HCT116 (cell line): ENCODE measurements around the gene RHEB. TPM values are rescaled to one million over a fixed set of nuclear protein-coding genes. Genes with fewer than 3 reads are reported as not detected.

Experiments
- ATAC-seq: fragments of 200-7000 bp; cut with Tn5 transposase; 2 replicates; pipeline ENCODE4 v1.9.1; 2020; ENCODE audit warnings: mild to moderate bottlenecking, moderate library complexity
- BruUV-seq: library from RNA; stranded (reverse); fragments of 400-500 nt; replicated peaks from 2 replicates; lab custom pipeline; 2021; lab: Mats Ljungman, UMichigan
- CTCF ChIA-PET: fragments of 300-600 bp; sonication (Branson Sonifier 250); formaldehyde crosslinking; loops from one replicate; lab custom pipeline; 2021; ENCODE audit warnings: antibody characterized with exemption; lab: Charles Lee
- POLR2A ChIA-PET: fragments of 300-600, 350-600 bp; sonication (Branson Sonifier 250); formaldehyde crosslinking; loops from one replicate; lab custom pipeline; 2021; ENCODE audit warnings: antibody characterized with exemption; lab: Charles Lee
- RAD21 ChIA-PET, 2 experiments: fragments of 300-600 bp; sonication (Branson Sonifier 250); formaldehyde crosslinking; loops; one replicate each; lab custom pipeline; 2023; ENCODE audit warnings: low total read pairs in 2 of 2; ENCODE audit not compliant: uncharacterized antibody in 2 of 2, unreplicated experiment in 2 of 2, low non-redundant PET in 1 of 2; lab: Charles Lee
- DNase-seq: peaks from one replicate; pipeline ENCODE4 v3.0.0-alpha.2; 2010; ENCODE audit warnings: low read depth, low spot score
- H2AFZ ChIP-seq: fragments of 200-600 bp; shearing (Covaris generic), sonication (generic); 2 replicates; pipeline ENCODE4 v1.6.1; 2017; ENCODE audit warnings: low read depth, mixed run types, mixed read lengths, antibody characterized with exemption, low read length; ENCODE audit not compliant: poor library complexity, severe bottlenecking
- H3K27ac ChIP-seq: 2 replicates; pipeline ENCODE4 v1.5.1; 2012; ENCODE audit warnings: low read depth, low read length
- H3K27me3 ChIP-seq: fragments of 200-600 bp; sonication (generic); 2 replicates; pipeline ENCODE4 v1.6.1; 2016; ENCODE audit warnings: mixed run types, low read length, mixed read lengths; ENCODE audit not compliant: insufficient read depth
- H3K36me3 ChIP-seq, 2 experiments: fragments of 200-500 bp in 1 of 2; fragments of 200-600 bp in 1 of 2; sonication (Bioruptor generic) in 1 of 2; sonication (generic) in 1 of 2; 2 replicates each; pipeline versions ENCODE4 v1.5.1 to v1.6.1; 2014 to 2016; ENCODE audit warnings: low read length in 2 of 2, inconsistent platforms in 1 of 2, mixed read lengths in 1 of 2, mixed run types in 1 of 2; ENCODE audit not compliant: insufficient read depth in 2 of 2, control insufficient read depth in 1 of 2
- H3K4me1 ChIP-seq, 2 experiments: fragments of 200-600 bp in 1 of 2; sonication (generic) in 1 of 2; 2 replicates each; pipeline versions ENCODE4 v1.5.1 to v1.6.1; 2012 to 2017; ENCODE audit warnings: low read length in 2 of 2, inconsistent platforms in 1 of 2, mild to moderate bottlenecking in 1 of 2, mixed read lengths in 1 of 2, mixed run types in 1 of 2, moderate library complexity in 1 of 2; ENCODE audit not compliant: insufficient read depth in 2 of 2, control insufficient read depth in 1 of 2
- H3K4me2 ChIP-seq: fragments of 200-600 bp; sonication (generic); 2 replicates; pipeline ENCODE4 v1.6.1; 2017; ENCODE audit warnings: mixed run types, low read length, mixed read lengths
- H3K4me3 ChIP-seq, 2 experiments: fragments of 200-600 bp in 1 of 2; sonication (generic) in 1 of 2; replicated peaks in 1 of 2; 2 replicates each; pipeline ENCODE4 v1.5.1; 2011 to 2016; ENCODE audit warnings: low read length in 2 of 2, control low read depth in 1 of 2, low read depth in 1 of 2, mild to moderate bottlenecking in 1 of 2, mixed read lengths in 1 of 2, mixed run types in 1 of 2
- H3K79me2 ChIP-seq: fragments of 200-600 bp; sonication (generic); 2 replicates; pipeline ENCODE4 v1.6.1; 2017; ENCODE audit warnings: mild to moderate bottlenecking, mixed run types, low read length, moderate library complexity, mixed read lengths; ENCODE audit not compliant: insufficient read depth
- H3K9ac ChIP-seq: fragments of 200-600 bp; sonication (generic); 2 replicates; pipeline ENCODE4 v1.6.1; 2016; ENCODE audit warnings: low read length, mixed read lengths
- H3K9me2 ChIP-seq: fragments of 200-600 bp; sonication (generic), shearing (Covaris generic); 2 replicates; pipeline ENCODE4 v1.6.1; 2017; ENCODE audit warnings: mixed run types, mild to moderate bottlenecking, moderate library complexity; ENCODE audit not compliant: insufficient read depth
- H3K9me3 ChIP-seq, 2 experiments: fragments of 200-500 bp in 1 of 2; fragments of 200-600 bp in 1 of 2; sonication (Bioruptor generic) in 1 of 2; sonication (generic) in 1 of 2; 2 replicates each; pipeline ENCODE4 v1.6.1; 2014 to 2017; ENCODE audit warnings: low read length in 2 of 2, mixed read lengths in 2 of 2, inconsistent platforms in 1 of 2, low read depth in 1 of 2, mild to moderate bottlenecking in 1 of 2, mixed run types in 1 of 2, moderate library complexity in 1 of 2; ENCODE audit not compliant: control insufficient read depth in 1 of 2, insufficient read depth in 1 of 2
- H4K20me1 ChIP-seq: fragments of 200-600 bp; sonication (generic), shearing (Covaris generic); 2 replicates; pipeline ENCODE4 v1.6.1; 2017; ENCODE audit warnings: mixed run types, mild to moderate bottlenecking, moderate library complexity; ENCODE audit not compliant: insufficient read depth
- EGR1 ChIP-seq: IDR thresholded peaks from 2 replicates; pipeline ENCODE4 v1.6.1; 2012; ENCODE audit warnings: low read depth
- ELF1 ChIP-seq: IDR thresholded peaks from 2 replicates; pipeline ENCODE4 v1.6.1; 2012; ENCODE audit warnings: low read depth, borderline replicate concordance
- EZH2 ChIP-seq: fragments of 200-600 bp; sonication (generic); IDR thresholded peaks from 2 replicates; pipeline ENCODE4 v1.6.1; 2017; ENCODE audit warnings: antibody characterized with exemption, mixed run types
- FOSL1 ChIP-seq: IDR thresholded peaks from 2 replicates; pipeline ENCODE4 v1.6.1; 2012; ENCODE audit warnings: low read depth
- POLR2AphosphoS5 ChIP-seq: IDR thresholded peaks from 2 replicates; pipeline ENCODE4 v1.6.1; 2011; ENCODE audit warnings: mild to moderate bottlenecking, low read depth, low read length, moderate library complexity
- RAD21 ChIP-seq: IDR thresholded peaks from 2 replicates; pipeline ENCODE4 v1.6.1; 2012; ENCODE audit warnings: low read depth, mild to moderate bottlenecking
- SIN3A ChIP-seq: IDR thresholded peaks from 2 replicates; pipeline ENCODE4 v1.6.1; 2012; ENCODE audit warnings: low read depth
- SRF ChIP-seq: IDR thresholded peaks from 2 replicates; pipeline ENCODE4 v1.6.1; 2012; ENCODE audit warnings: low read depth
- TCF7L2 ChIP-seq: IDR thresholded peaks from 2 replicates; pipeline ENCODE4 v1.7.0; 2011; ENCODE audit warnings: borderline replicate concordance, inconsistent platforms; ENCODE audit not compliant: insufficient read depth, insufficient read length; ENCODE audit errors: extremely low read depth
- ZNF274 ChIP-seq: fragments of 200-500 bp; sonication (Bioruptor generic); IDR thresholded peaks from 2 replicates; pipeline ENCODE4 v1.6.1; 2014; ENCODE audit warnings: mild to moderate bottlenecking, low read depth, low read length, inconsistent platforms
- intact Hi-C: fragments of 100-400 bp; cut with micrococcal nuclease; formaldehyde crosslinking; loops from 2 replicates; pipeline ENCODE4 v1.10.0; 2022
- total RNA-seq: library from RNA; stranded (reverse); gene quantifications from one replicate; pipeline ENCODE4 v1.2.1, GENCODE V29; 2021; ENCODE audit not compliant: unreplicated experiment
- TF ChIP-seq, protein P1 (sequence below), 3 experiments: fragments of 200-600 bp in 1 of 3; sonication (generic) in 1 of 3; IDR thresholded peaks in 2 of 3; conservative IDR thresholded peaks in 1 of 3; 2 replicates each; pipeline ENCODE4 v1.5.1; 2012 to 2017; ENCODE audit warnings: low read depth in 2 of 3, low read length in 2 of 3, antibody characterized with exemption in 1 of 3, borderline replicate concordance in 1 of 3, control low read depth in 1 of 3, mild to moderate bottlenecking in 1 of 3, mixed read lengths in 1 of 3, mixed run types in 1 of 3, moderate library complexity in 1 of 3; ENCODE audit not compliant: insufficient read depth in 1 of 3
- TF ChIP-seq, protein P2 (sequence below): IDR thresholded peaks from 2 replicates; pipeline ENCODE4 v1.6.1; 2012

The RHEB gene
- total RNA-seq, 1 experiment from 2014 or later = 114 TPM

DNA sequence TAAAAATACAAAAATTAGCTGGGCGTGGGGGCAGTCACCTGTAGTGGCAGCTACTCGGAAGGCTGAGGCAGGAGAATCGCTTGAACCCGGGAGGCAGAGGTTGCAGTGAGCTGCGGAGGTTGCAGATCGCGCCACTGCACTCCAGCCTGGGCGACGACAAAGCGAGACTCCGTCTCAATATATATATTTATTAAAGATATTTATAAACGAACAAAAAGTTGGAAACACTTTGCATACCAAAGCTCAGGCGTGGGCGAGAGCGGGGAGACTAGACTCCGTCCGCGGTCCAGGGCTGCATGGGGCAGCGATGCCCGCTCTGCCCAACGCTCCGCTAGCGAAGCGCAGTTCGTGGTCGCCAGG is 71.8 kb downstream of the RHEB start:
- POLR2A ChIA-PET = interaction anchor here (1.1 kb wide), 1 partner anchor 78 kb away, joined by 3 read pairs; no protein-coding TSS in a partner anchor

More for the DNA sequence above, 71.8 kb downstream of the RHEB start:
- no peaks in the 10 kb centered on the region for H3K9me3 ChIP-seq
- ChIA-PET RAD21 (interaction anchor here (1.1 to 2.3 kb wide), 5 partner anchors 12 to 133 kb away, joined by 3 to 12 read pairs (median 5); no protein-coding TSS in a partner anchor), CTCF (interaction anchor here (0.7 to 3.0 kb wide), 7 partner anchors 14 to 138 kb away, joined by 3 to 40 read pairs (median 5); no protein-coding TSS in a partner anchor)
- no peaks in the 10 kb centered on the region for H3K9me2 ChIP-seq
- no peak overlapping the region; the same call in 1 of the 2 replicates for H3K27ac ChIP-seq
- TF ChIP-seq, protein P1, sequence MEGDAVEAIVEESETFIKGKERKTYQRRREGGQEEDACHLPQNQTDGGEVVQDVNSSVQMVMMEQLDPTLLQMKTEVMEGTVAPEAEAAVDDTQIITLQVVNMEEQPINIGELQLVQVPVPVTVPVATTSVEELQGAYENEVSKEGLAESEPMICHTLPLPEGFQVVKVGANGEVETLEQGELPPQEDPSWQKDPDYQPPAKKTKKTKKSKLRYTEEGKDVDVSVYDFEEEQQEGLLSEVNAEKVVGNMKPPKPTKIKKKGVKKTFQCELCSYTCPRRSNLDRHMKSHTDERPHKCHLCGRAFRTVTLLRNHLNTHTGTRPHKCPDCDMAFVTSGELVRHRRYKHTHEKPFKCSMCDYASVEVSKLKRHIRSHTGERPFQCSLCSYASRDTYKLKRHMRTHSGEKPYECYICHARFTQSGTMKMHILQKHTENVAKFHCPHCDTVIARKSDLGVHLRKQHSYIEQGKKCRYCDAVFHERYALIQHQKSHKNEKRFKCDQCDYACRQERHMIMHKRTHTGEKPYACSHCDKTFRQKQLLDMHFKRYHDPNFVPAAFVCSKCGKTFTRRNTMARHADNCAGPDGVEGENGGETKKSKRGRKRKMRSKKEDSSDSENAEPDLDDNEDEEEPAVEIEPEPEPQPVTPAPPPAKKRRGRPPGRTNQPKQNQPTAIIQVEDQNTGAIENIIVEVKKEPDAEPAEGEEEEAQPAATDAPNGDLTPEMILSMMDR (IDR thresholded peaks at IDR 0.05 in 2 of 3, conservative IDR thresholded peaks at IDR 0.05 in 1 of 3; ENCODE audit: borderline replicate concordance in 1 of 3, insufficient read depth in 1 of 3, low read depth in 2 of 3, low read length in 2 of 3) = no peak
- no peak for TF ChIP-seq RAD21
- no peak for TF ChIP-seq SRF
- TF ChIP-seq EGR1 = no peak
- TF ChIP-seq SIN3A = no peak
- TF ChIP-seq POLR2AphosphoS5 = no peak
- TF ChIP-seq ZNF274 = no peak
- TF ChIP-seq FOSL1 = no peak
- TF ChIP-seq, protein P2, sequence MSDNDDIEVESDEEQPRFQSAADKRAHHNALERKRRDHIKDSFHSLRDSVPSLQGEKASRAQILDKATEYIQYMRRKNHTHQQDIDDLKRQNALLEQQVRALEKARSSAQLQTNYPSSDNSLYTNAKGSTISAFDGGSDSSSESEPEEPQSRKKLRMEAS = no peak
- no peak for TF ChIP-seq TCF7L2
- no peak for TF ChIP-seq ELF1
- no peak for TF ChIP-seq EZH2
- no peak for DNase-seq
- no peak for ATAC-seq
- no peaks in the 10 kb centered on the region for H3K36me3 ChIP-seq
- intact Hi-C loops = loop anchor here (1.0 kb wide), 2 partner anchors 80 to 133 kb away; no protein-coding TSS in a partner anchor
- H3K9ac ChIP-seq = no peak overlapping the region
- no peaks in the 10 kb centered on the region for H3K79me2 ChIP-seq
- peak overlapping the region; percentile 77 for H3K4me2 ChIP-seq
- no peak overlapping the region for H3K4me3 ChIP-seq
- no peaks in the 10 kb centered on the region for H4K20me1 ChIP-seq
- no peaks in the 10 kb centered on the region for H3K27me3 ChIP-seq
- no peak overlapping the region for H2AFZ ChIP-seq
- BruUV-seq = no TSS peak
- H3K4me1 ChIP-seq = peaks cover 13 to 33% of the 10 kb centered on the region in 2 experiments; a peak in 3 of 4 replicates
